Activated T-cell treated with anti-CD3 and anti-CD28 coated beads for 24 hours (primary cell): ENCODE data around the gene TNNI3K.

ENCODE experiments used
- DNase-seq: peaks from one replicate; pipeline ENCODE4 v3.0.0-alpha.2; 2020; ENCODE audit warnings: low read depth

The TNNI3K gene

DNA sequence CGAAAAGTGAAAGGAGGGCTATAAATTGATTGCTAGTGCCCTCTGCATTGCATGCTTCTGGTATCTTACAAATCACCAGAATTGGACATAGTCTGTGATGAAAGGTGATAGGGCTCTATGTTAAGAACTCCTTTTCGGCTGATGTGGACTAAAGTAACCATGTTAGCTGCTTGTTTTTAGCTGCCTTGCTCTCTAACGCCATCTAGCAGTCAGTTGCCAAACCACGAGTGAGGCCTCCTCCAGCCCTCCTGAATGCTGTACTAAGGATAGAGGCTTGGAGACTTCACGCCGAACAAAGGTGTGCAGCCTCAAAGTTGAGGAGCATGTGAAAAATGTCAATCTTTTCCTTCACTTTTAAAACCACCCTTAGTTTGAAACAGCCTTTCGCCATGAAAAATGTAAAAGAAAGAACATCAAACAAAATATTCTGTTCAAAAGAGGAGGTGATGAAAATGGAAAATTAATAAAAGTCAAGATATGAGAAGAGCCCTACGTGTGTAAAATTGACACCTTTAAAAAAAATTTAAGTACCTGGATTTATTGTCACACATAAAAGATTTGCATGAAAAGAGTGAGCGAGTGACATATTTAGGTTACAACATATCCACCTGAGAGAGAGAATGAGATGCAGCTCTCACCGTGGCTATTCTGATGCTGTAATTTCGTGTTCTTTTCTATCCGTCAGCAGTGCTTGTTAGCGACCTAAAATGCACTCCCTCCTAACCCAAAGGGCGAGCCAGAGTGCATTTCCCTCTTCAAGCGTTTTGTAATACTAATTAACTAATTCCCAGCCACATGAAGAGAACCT lies 269.1 kb downstream of the TNNI3K start:
- DNase-seq, result peak; percentile 13

DNA sequence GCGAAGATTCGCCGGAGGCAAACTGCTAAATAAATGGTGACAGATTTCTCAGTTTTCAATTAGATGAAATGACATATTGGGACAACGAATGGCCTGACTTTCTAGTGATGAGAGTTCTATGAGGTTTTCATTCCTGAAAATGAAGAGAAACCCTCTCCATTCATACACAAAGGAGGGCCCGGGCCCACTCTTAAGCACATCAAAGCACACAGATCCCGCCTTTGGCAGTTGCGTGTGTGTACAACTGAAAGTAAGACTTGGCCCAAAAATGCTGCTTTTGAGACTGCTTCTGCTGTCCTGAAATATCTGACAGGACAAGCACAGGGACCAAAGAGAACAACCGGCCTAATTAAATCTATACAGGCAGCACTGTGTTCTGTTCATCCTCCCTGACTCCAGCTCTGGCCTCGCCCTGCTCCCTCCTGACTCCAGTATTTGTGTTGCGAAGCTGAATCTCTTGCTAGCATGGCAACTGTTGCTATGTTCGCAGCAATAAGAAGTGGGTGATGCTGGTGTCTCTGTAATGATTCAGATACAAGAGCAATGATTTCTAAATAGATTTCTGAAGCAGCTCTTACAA lies 269.8 kb downstream of the TNNI3K start:
- DNase-seq, result no peak

DNA sequence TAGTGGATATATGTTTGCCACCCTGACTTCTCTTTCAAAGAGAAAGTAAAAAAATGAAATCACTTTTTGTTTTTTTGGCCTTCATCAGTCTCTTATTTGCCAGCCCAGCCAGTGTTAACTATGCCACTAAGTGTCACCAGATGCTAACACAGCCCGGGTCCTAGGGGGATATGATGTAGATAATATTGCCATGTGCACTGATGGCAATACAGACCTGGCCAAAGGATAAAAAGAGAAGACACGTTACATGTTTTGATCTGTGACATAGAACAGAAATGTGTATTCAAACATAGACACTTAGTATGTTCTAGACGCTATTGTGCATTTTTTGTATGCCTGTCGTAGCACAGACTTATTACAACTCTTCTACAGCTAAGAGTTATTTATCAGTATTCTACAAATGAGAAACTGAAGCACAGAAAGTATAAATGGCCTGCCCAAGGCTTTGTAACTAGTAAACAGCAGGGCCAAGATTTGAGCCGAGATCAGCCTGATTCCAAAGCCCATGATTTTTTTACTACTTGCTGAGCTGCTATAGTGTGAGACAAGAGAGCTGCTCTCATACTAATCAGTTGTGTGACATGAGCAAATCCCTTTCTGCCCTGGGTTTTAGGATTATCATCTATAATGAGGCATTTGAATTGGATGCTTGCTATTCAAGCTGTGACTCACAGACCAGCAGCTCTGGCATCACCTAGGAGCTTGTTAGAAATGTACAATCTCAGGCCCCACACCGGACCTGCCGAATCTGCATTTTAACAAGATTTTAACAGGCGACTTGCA lies 270.9 kb downstream of the TNNI3K start:
- DNase-seq, result no peak

GRCh38 chr1:74508449-74508848 lies 273.3 kb downstream of the TNNI3K start:
- DNase-seq, result no peak

DNA sequence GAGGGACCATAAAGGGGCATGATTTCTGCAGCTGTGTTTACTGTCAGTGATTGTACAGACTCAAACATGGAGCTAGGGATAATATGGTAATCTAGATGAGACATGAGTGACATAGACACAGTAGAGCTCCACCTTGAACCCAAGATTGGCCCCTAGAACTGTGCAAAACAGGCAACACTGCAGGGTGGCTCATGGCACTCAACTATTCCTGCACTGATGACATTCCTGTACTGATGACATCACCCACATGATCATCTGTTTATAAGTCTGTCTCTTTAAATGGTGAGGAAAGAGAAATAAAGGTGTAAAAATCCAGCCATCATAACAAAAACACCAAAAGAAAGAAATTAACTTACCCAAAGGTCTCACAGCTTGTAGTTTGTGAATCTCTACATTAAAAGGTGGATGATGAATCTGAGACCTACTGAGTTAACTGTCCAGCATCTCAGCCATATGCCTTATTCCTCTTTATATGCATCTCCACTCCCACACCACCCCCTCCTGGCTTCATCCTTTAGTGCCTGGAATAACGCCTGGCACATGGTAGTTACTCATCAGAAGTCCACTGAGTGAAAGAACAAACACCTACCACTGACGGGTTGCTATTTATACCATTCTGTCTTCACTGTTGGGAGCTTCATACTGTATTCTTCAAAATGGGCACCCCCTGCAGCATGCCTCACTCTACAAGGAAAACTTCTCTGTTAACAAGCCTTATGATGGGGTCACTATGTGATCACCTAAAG lies 277.2 kb downstream of the TNNI3K start, which contains the start of gene LRRC53:
Gene LRRC53, minus strand, starts transcription at position 442 of the 746 bp plus-strand sequence. CDS start 29,262 bp downstream, outside the sequence.
- DNase-seq, result no peak

- DNase-seq, result no peak
Measured at GRCh38 chr1:74513411-74514300, 278.5 kb downstream of the TNNI3K start.

GRCh38 chr1:74517599-74518051 lies 282.4 kb downstream of the TNNI3K start:
- no peak for DNase-seq

DNA sequence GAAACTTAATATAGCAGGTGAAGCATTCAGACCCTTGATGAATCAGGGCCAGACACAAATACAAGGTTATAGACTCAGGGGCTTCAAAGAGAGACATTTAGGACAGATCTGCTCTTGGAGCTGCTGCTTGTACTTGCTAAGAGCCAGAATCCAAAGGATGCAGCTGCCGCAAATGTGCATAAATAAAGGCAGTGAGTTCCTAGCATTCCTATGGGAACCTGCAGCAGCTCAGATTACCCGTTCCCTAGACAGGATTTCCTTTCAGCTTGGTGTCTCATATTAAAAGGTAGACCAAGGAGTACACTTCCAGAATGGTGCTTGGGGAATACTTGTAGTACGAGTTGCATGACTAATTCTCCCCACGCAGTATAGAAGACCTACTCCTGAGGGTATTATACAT lies 287.0 kb downstream of the TNNI3K start:
- no peak for DNase-seq

DNA sequence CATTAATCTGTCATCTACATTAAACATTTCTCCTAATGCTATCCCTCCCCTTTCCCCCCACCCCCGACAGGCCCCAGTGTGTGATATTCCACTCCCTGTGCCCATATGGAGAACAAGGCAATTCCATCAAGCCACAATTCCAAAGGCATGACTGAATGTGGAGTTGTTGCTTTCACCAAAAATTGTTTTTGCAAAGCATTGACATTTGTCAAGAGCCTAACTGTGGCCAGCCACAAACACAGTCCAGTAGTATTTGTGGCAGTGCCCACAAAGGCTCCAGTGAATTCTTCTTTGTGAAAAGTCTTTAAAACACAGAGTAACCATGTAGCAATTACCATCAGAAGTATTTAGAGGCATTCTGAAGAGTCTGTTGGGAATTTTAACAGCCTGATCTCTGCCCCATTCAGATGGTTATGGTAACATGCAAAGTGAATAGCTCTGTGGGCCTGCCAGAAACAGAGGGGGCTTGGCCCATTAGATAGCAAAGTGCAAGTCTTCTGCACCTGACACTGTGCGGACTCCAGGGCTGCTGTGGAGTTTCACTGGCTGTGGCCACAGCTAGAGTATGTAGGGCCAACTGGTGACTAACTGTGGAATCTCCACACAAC lies 288.8 kb downstream of the TNNI3K start:
- no peak for DNase-seq

- DNase-seq, result no peak
Measured at GRCh38 chr1:74526708-74527107, 291.5 kb downstream of the TNNI3K start.

- DNase-seq, result no peak
Measured at GRCh38 chr1:74528123-74528522, 292.9 kb downstream of the TNNI3K start.

- no peak for DNase-seq
Measured at GRCh38 chr1:74530892-74531291, 295.7 kb downstream of the TNNI3K start.

GRCh38 chr1:74531796-74532195 lies 296.6 kb downstream of the TNNI3K start:
- DNase-seq, result no peak

GRCh38 chr1:74534241-74534640 lies 299.1 kb downstream of the TNNI3K start:
- no peak for DNase-seq

GRCh38 chr1:74545821-74546220 lies 310.6 kb downstream of the TNNI3K start:
- DNase-seq, result no peak

DNA sequence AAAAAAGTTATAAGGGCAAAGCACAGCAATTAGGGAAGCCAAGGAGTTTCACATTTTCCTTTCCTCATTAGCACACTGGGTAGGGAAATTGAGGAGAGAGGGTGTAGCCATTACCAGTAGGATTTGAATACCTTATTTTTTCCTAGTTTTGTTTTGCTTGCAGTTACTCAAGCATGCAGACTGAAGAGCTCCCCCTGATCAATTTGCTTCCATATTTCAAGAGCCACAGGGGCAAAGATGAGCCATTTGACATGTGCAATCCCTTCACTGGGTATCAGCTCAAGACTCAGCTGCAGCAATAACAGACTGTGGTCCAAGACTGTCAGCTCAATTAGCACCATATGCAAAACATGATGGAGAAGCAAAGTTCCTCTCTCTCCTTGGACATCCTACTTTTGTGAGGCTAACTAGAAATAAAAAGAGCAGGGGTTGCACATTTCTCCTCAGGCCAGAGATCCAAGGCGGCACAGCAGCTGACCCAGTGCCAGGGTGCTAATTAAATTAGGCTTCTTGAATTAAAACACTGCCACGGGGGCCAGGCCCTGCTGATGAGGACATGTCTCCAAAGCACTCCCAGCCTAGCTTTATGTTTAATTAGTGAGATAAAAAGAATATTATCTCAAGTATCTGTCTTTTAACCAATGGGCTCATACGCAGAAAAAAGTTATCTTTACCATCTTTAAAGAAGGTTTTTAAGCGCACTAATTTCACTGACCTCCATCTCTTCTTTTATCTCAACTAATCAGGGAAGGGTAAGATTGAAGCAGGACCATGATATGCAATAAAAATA lies 314.0 kb downstream of the TNNI3K start:
- DNase-seq, result no peak

- no peak for DNase-seq
Measured at GRCh38 chr1:74549932-74550331, 314.7 kb downstream of the TNNI3K start.

DNA sequence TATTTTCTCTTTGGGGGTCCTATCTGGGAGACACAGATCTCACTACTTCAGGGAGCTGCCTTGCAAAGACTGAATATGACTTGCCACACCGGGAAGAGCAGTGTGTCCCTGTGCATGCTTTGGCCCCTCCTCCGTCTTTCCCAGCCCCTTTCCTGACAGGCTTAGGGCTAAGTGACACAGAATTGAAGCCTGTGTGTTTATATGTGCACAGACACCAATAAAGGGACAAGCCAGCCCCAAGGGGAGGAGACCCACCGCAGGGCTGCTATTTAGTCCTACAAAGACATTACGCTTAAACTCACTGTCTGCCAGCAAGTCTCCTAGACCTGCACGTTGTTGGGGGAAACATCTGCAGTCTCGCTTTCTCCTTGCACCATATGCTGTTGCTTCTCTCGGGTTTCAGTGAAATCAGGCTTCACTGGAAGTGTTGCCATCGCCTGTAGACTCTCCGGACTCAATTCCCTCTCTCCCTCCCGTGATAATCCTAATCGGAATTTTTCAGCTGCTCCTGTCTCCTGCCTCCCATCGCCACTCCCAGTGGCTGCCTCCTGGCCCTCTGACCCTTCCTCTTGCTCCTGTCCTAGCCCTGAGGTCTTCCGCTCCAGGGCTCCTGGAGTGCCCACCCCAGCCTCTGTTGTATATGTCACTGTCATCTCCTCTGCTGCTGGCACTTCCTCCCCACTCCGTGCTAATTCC lies 335.8 kb downstream of the TNNI3K start:
- no peak for DNase-seq

GRCh38 chr1:74571493-74571800 lies 336.3 kb downstream of the TNNI3K start:
- DNase-seq, result no peak
